Ovary (tissue), 3 donors: ENCODE results near the gene RNF144B.

Experiments used
- CTCF ChIP-seq, 3 donors: fragments of 450-650 bp in 2 of 3; fragments of 200-600 bp in 1 of 3; IDR thresholded peaks; one replicate each; pipeline versions ENCODE4 v1.5.1 to v1.8.0; 2016 to 2022; ENCODE audit warnings: antibody characterized with exemption in 3 of 3, mild to moderate bottlenecking in 1 of 3
- EP300 ChIP-seq: sonication (generic); formaldehyde crosslinking; IDR thresholded peaks from one replicate; pipeline ENCODE4 v1.6.1; 2017; ENCODE audit warnings: antibody characterized with exemption
- POLR2A ChIP-seq: fragments of 450-650 bp; IDR thresholded peaks from one replicate; pipeline ENCODE4 v1.6.1; 2017; ENCODE audit warnings: antibody characterized with exemption, mild to moderate bottlenecking, moderate library complexity
- donor health status: DM: no; HTN: no; CAD: no.

- TF ChIP-seq CTCF (IDR thresholded peaks at IDR 0.05) = no peak
- no peak for TF ChIP-seq POLR2A
- no peak for TF ChIP-seq EP300
Measured at GRCh38 chr6:18497006-18497405, 109.9 kb downstream of the RNF144B start.
